SU-DHL-6 (cell line): Measurements from ENCODE around the gene TRIM28.

Source experiments
- H2AFZ ChIP-seq: fragments of 200-600 bp; sonication (generic); 2 replicates; pipeline ENCODE4 v1.6.1; 2014; ENCODE audit warnings: low read depth, mild to moderate bottlenecking, moderate library complexity, mixed read lengths, antibody characterized with exemption, low read length; ENCODE audit not compliant: severe bottlenecking
- H3F3A ChIP-seq: fragments of 200-600 bp; shearing (Covaris generic); 2 replicates; pipeline ENCODE4 v1.6.0; 2016; ENCODE audit warnings: antibody characterized with exemption, mild to moderate bottlenecking; ENCODE audit not compliant: insufficient read depth
- H3K27ac ChIP-seq: fragments of 200-600 bp; sonication (generic); 2 replicates; pipeline ENCODE4 v1.5.1; 2016; ENCODE audit warnings: low read depth, mild to moderate bottlenecking, low read length, moderate library complexity, mixed read lengths
- H3K27me3 ChIP-seq: fragments of 200-600 bp; sonication (generic), shearing (Covaris generic); 2 replicates; pipeline ENCODE4 v1.6.0; 2014; ENCODE audit warnings: mild to moderate bottlenecking, low read length
- H3K36me3 ChIP-seq: fragments of 200-600 bp; sonication (generic); 2 replicates; pipeline ENCODE4 v1.6.1; 2014; ENCODE audit warnings: mild to moderate bottlenecking, low read length, mixed read lengths
- H3K4me2 ChIP-seq: fragments of 300-600, 200-600 bp; shearing (Covaris generic), sonication (generic); 2 replicates; pipeline ENCODE4 v1.6.0; 2014; ENCODE audit warnings: low read length, low read depth, mild to moderate bottlenecking; ENCODE audit not compliant: poor library complexity, severe bottlenecking
- H3K4me3 ChIP-seq: fragments of 200-600 bp; sonication (generic); 2 replicates; pipeline ENCODE4 v1.5.1; 2014; ENCODE audit warnings: antibody characterized with exemption, low read length, mild to moderate bottlenecking, mixed read lengths; ENCODE audit not compliant: insufficient read depth, poor library complexity, severe bottlenecking
- H3K79me2 ChIP-seq: fragments of 200-600 bp; sonication (generic); 2 replicates; pipeline ENCODE4 v1.6.1; 2014; ENCODE audit warnings: mild to moderate bottlenecking, low read length, moderate library complexity; ENCODE audit not compliant: insufficient read depth
- H3K9ac ChIP-seq: fragments of 200-600 bp; sonication (generic); 2 replicates; pipeline ENCODE4 v1.7.0; 2014; ENCODE audit warnings: mild to moderate bottlenecking, low read length
- H3K9me2 ChIP-seq: fragments of 200-600 bp; sonication (generic); replicated peaks from 2 replicates; pipeline ENCODE4 v1.6.1; 2014; ENCODE audit warnings: low read length; ENCODE audit not compliant: insufficient read depth
- H3K9me3 ChIP-seq: fragments of 200-600 bp; sonication (generic); 2 replicates; pipeline ENCODE4 v1.6.1; 2014; ENCODE audit warnings: low read length, mixed read lengths; ENCODE audit not compliant: insufficient read depth
- H4K20me1 ChIP-seq: fragments of 200-600 bp; sonication (generic); 2 replicates; pipeline ENCODE4 v1.6.1; 2014; ENCODE audit warnings: low read depth, mild to moderate bottlenecking, antibody characterized with exemption, low read length, moderate library complexity, mixed read lengths
- CTCF ChIP-seq: fragments of 200-600 bp; sonication (generic); IDR thresholded peaks from one replicate; pipeline ENCODE4 v1.5.1; 2017; ENCODE audit warnings: antibody characterized with exemption, mild to moderate bottlenecking, low read length, moderate library complexity; ENCODE audit not compliant: insufficient read depth, poor library complexity, severe bottlenecking
- EZH2phosphoT487 ChIP-seq: fragments of 200-600 bp; sonication (generic), shearing (Covaris generic); conservative IDR thresholded peaks from 2 replicates; pipeline ENCODE4 v1.6.1; 2018; ENCODE audit warnings: mild to moderate bottlenecking, antibody characterized with exemption, low read length, moderate library complexity, mixed read lengths

The TRIM28 gene

GRCh38 chr19:58554494-58555368 lies 10.9 kb downstream of the TRIM28 start, which contains the start of gene CHMP2A:
CHMP2A (minus strand) TSS chr19:58555105; CDS start chr19:58554212, 893 bp downstream.
- Histone ChIP-seq H3K9me3 (no peaks in the 10 kb centered on the region), H2AFZ (peak within 1 kb of the TSS; percentile 48), H3K27ac (peak within 1 kb of the TSS; percentile 89), H3K4me2 (peak within 1 kb of the TSS; percentile 96), H3K9me2 (no peaks in the 10 kb centered on the region), H4K20me1 (no peaks in the 10 kb centered on the region), H3F3A (peaks cover 54% of the 10 kb centered on the region), H3K27me3 (no peaks in the 10 kb centered on the region), H3K79me2 (peaks cover 29% of the 10 kb centered on the region), H3K4me3 (peak within 1 kb of the TSS; percentile 79), H3K9ac (peak within 1 kb of the TSS; percentile 89), H3K36me3 (no peaks in the 10 kb centered on the region)
- TF ChIP-seq EZH2phosphoT487 (no peak), CTCF (no peak)

- Histone ChIP-seq H3K4me2 (peak overlapping the region; percentile 96), H3K9ac (peak overlapping the region; percentile 89), H3K27me3 (no peaks in the 10 kb centered on the region), H3K4me3 (peak overlapping the region; percentile 47), H3K27ac (peak overlapping the region; percentile 89), H2AFZ (no peak overlapping the region), H4K20me1 (no peaks in the 10 kb centered on the region), H3K9me3 (no peaks in the 10 kb centered on the region), H3K79me2 (peaks cover 29% of the 10 kb centered on the region), H3K9me2 (no peaks in the 10 kb centered on the region), H3K36me3 (no peaks in the 10 kb centered on the region), H3F3A (peaks cover 61% of the 10 kb centered on the region)
- no peak for TF ChIP-seq CTCF
- no peak for TF ChIP-seq EZH2phosphoT487
Observed at GRCh38 chr19:58555369-58555885, 11.6 kb downstream of the TRIM28 start.

- Histone ChIP-seq H3F3A (peaks cover 65% of the 10 kb centered on the region), H3K4me2 (peak overlapping the region; percentile 96), H3K79me2 (peaks cover 29% of the 10 kb centered on the region), H3K4me3 (no peak overlapping the region), H3K27ac (peak overlapping the region; percentile 89), H3K27me3 (no peaks in the 10 kb centered on the region), H3K36me3 (no peaks in the 10 kb centered on the region), H4K20me1 (no peaks in the 10 kb centered on the region), H2AFZ (no peak overlapping the region), H3K9me2 (no peaks in the 10 kb centered on the region), H3K9ac (peak overlapping the region; percentile 89), H3K9me3 (no peaks in the 10 kb centered on the region)
- no peak for TF ChIP-seq CTCF
- no peak for TF ChIP-seq EZH2phosphoT487
Observed at GRCh38 chr19:58555920-58556621, 12.2 kb downstream of the TRIM28 start.
